GM23248 (cell line): ENCODE results near the gene ARID1B.

Experiments used
- EZH2 ChIP-seq: fragments of 200-600 bp; sonication (generic); IDR thresholded peaks from 2 replicates; pipeline ENCODE4 v1.6.1; 2018; ENCODE audit warnings: antibody characterized with exemption, mild to moderate bottlenecking; ENCODE audit not compliant: insufficient read depth, poor library complexity, severe bottlenecking
- EZH2phosphoT487 ChIP-seq: fragments of 200-600 bp; sonication (generic); IDR thresholded peaks from 2 replicates; pipeline ENCODE4 v1.6.1; 2018; ENCODE audit warnings: antibody characterized with exemption, moderate library complexity, mild to moderate bottlenecking, low read depth; ENCODE audit not compliant: insufficient read depth

- TF ChIP-seq EZH2 (no peak), EZH2phosphoT487 (no peak)
Observed at GRCh38 chr6:156790711-156791319, 13.6 kb downstream of the ARID1B start.
